G401.6 (cell line): ENCODE results near the gene SLC44A3.

Experiments used
- FAIRE-seq: peaks from 2 replicates; lab custom pipeline; 2012; peaks lifted over from hg19 to GRCh38; lab: Jason Lieb, UNC

Gene SLC44A3

GRCh38 chr1:94875794-94876193 is 55.6 kb downstream of the SLC44A3 start:
- no peak for FAIRE-seq

DNA sequence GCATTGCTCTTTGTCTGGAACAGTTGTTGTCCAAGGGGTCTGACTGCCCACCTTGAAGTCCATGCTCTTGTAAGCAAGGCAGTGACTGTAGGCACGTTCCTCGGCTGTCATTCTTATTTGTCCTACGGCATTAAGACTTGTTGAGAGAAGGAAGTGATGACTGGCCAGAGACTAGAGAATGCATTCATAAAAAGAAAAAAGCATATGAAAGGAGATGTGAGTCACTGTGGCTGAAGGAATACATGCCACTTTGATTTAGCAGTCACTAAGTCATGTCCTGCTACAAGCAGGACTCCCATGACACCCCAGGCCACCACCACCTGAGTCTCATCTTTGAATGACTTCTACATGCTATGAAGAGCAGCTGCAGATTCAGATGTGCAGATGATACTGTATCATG is 56.2 kb downstream of the SLC44A3 start:
- no peak for FAIRE-seq

GRCh38 chr1:94878329-94878728 is 58.2 kb downstream of the SLC44A3 start:
- FAIRE-seq: no peak

DNA sequence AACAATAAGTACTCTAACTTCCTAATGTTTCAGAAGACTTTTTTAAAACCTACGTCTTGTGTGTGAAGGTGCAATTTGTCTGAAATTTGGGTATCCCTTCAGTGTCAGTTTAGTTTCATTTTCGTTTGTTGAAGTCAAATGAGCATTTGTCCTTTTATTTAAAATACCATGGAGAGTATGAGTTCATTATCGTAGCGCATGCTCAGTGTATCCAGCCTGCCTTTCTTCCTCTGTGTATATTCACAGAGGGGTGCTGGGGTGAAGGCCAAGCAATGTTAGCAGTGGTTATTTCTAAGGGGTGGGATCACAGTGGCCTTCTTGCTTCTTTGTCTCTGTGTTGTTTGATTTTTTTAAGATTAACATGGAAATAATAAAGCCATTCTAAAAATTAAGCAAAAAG is 63.5 kb downstream of the SLC44A3 start:
- FAIRE-seq: no peak

DNA sequence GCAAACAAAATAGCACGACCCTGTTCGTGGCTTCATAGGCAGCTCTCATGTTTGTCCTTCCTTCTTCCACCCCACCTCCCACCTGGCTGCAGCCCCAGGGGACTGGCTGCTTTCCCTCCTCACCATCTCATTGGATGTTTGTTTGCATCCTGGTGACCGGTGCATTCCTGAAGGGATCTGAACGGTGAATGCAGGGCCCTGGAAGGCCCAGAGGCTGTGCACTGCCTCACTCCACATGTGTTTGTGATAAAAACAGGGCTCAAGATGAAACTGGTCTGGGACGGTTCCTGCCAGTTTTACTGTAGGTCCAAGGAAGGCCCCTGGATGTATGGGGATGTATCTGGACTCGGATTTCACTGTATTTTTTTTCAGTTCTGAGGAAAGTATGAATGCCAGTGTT is 63.9 kb downstream of the SLC44A3 start:
- peak; percentile 98 for FAIRE-seq

DNA sequence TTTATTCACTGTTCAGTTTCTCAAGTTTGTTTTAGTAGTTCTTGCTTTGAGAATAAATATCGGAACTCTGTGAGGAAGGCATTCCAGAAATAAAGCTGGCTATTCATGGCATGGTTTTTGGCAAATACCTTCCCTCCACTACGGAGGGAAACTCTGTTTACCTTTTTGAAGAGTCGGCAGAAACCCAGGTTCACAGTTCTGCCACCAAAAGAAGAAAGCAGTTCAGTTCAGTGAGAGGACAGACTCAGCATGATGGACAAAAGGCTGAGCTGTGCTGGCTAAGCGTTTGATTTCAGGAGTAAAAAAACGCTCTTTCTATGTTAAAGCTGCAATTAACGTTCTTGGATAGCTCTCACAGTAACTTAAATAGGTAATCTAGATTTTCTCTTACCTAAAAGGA is 64.3 kb downstream of the SLC44A3 start:
- peak; percentile 56 for FAIRE-seq

GRCh38 chr1:94886361-94886760 is 66.2 kb downstream of the SLC44A3 start:
- FAIRE-seq: no peak

GRCh38 chr1:94887106-94887505 is 66.9 kb downstream of the SLC44A3 start:
- FAIRE-seq: no peak

GRCh38 chr1:94887603-94888171 is 67.5 kb downstream of the SLC44A3 start:
- no peak for FAIRE-seq

GRCh38 chr1:94888201-94888600 is 68.0 kb downstream of the SLC44A3 start:
- no peak for FAIRE-seq

- FAIRE-seq: no peak
Observed at GRCh38 chr1:94892604-94893254, 72.6 kb downstream of the SLC44A3 start.

- no peak for FAIRE-seq
Observed at GRCh38 chr1:94894630-94895029, 74.5 kb downstream of the SLC44A3 start.

GRCh38 chr1:94895518-94895917 is 75.4 kb downstream of the SLC44A3 start:
- FAIRE-seq: no peak

GRCh38 chr1:94898491-94899385 is 78.6 kb downstream of the SLC44A3 start:
- FAIRE-seq: no peak

GRCh38 chr1:94899756-94900155 is 79.6 kb downstream of the SLC44A3 start:
- no peak for FAIRE-seq

GRCh38 chr1:94901841-94902240 is 81.7 kb downstream of the SLC44A3 start:
- no peak for FAIRE-seq

DNA sequence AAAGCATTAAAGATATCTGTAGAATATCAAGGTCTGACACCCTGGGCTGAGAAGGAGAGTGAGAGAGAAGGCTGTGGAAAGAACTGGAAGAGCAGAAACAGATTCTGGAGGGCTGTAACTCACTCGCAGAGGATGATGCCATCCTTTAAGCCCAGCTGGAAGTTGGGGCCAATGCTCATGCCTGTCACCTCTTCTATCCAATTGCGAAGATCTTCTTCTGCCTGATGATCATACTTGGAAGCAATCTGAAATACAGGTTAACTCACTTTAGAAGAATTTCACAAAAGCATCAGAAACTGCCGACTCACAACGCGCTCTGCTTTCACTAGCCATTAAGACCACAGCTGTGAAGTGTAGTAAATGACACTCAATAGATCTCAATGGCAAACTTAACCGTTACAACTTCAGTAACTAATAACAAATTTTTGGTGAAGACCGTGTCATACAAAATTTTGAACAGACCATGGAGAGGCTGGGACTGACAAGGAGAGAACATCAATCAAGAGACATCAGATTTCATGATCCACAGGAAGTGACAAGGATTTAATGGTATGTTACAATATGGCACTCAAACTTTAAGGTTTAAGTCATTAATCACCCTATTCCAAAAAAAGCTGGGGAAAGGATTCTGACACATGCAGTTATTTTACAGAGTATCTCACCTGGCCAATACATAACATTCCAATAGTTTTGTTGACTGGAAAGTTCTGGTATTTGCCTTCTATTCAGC is 83.3 kb downstream of the SLC44A3 start:
- no peak for FAIRE-seq

DNA sequence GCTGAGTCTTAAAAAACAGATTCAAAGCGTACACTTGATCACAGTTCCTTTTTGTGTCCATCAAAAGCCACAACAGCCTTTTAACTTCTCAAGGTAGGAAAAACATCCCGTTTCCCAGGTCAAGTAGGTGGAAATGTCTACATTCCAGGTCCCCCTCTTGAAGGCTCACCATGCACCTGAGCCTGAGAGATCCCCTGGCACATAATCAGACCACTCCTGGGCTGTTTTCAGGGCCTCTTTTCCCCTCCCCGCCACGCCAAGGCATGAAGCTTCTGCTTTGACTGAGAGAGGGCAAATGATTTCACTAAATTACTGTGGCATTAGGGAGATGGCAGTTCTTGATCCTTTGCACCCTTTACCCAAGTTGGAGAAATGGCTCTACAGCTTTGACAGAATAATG is 85.0 kb downstream of the SLC44A3 start:
- FAIRE-seq: no peak

- FAIRE-seq: no peak
Observed at GRCh38 chr1:94906382-94906781, 86.2 kb downstream of the SLC44A3 start.

- no peak for FAIRE-seq
Observed at GRCh38 chr1:94907136-94907535, 87.0 kb downstream of the SLC44A3 start.

GRCh38 chr1:94908190-94908589 is 88.0 kb downstream of the SLC44A3 start:
- no peak for FAIRE-seq

DNA sequence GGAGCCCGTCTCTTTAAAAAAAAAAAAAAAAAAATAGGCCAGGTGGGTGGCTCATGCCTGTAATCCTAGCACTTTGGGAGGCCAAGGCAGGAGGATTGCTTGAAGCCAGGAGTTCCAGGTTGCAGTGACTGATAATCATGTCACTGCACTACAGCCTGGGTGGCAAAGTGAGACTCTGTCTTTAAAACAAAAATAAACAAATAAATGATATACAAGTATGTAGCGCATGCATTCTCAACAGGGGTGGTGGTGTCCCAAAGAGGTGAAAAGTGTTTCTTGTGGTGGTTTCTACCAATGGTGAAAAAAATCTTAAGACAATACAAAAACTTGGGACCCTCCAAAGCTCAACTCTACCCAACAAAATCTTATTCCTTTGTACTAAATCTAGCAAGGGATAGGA is 88.8 kb downstream of the SLC44A3 start:
- FAIRE-seq: no peak

DNA sequence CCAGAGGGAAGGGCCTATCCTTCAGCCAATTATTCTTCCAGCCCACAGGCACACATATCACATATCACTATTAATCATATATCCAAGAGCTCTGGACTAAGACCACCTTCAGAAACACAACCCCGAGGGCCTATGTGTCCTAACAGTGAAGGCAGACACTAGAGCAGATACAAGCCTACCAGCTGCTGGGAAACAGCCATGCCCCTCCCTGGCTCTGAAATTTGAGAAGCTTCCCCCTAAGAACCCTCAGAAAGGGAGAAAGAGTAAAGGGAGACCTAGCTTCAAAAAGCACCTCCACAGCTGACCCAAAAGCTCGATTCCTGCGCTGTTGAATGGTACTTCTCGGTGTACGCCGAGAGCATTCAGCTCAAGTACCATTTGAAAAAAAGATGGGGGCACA is 89.3 kb downstream of the SLC44A3 start:
- FAIRE-seq: no peak
